Measurements from ENCODE around the gene IZUMO4.
"Not testable (repeated sequence)": the region's sequence is repeated elsewhere in the genome, so short reads cannot be mapped to it uniquely, and the experiment has no call there.

IZUMO4 gene

DNA sequence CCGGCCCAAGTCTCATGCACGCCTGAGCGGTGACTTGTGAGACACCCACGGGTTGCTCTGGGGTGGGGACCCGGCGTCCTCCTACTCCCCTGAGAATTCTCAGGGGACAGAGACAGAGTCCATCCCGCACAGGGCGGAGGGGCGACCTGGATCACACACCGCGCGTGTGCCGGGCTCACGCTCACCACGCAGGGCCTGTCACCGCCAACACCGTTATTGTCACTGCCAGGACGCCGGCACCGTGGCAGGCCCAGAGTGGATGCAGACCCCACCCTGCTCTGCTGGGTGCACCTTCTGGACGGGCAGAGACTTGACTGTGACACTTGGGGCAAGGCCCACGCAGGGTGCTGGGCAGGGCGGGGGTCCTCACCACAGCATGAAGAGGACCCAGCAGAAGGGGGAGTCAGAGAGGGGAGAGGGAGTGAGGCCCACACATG lies 16.8 kb upstream of the IZUMO4 start:
- H3K9me3 Mint-ChIP-seq = no peaks in the 10 kb centered on the region
- no peaks in the 10 kb centered on the region for H3K27me3 Mint-ChIP-seq
- peaks cover 94% of the 10 kb centered on the region for H3K36me3 Mint-ChIP-seq (ENCODE audit: insufficient read depth)
- peak overlapping the region; percentile 95 for H3K4me3 Mint-ChIP-seq
- H3K4me1 Mint-ChIP-seq = peaks cover 44% of the 10 kb centered on the region
- DNase-seq (ENCODE audit: low spot score in 2 of 2) (no peak), ATAC-seq (replicated peaks; ENCODE audit: extremely low read depth, poor library complexity, severe bottlenecking) (no peak)
- H3K27ac Mint-ChIP-seq (ENCODE audit: low read depth) = peak overlapping the region; percentile 98

DNA sequence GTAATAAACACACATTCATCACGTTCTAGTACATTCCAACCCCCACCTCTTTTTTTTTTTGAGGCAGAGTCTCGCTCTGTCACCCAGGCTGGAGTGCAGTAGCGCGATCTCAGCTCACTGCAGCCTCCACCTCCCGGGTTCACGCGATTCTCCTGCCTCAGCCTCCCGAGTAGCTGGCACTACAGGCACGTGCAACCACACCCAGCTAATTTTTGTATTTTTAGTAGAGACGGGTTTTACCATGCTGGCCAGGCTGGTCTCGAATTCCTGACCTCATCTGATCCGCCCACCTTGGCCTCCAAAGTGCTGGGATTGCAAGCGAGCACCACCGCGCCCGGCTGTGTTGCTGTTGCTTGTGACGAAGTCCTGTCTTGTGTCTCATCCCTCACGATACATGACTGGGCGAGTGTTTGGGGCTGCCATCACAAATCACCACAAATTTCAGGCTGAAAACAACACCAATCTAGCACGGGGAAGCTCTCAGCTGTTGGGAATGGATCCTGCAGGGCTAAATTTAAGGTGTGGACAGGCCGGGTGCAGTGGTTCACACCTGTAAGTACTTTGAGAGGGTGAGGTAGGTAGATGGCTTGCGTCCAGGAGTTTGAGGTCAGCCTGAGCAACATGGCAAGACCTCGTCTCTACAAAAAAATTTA lies 16.3 kb upstream of the IZUMO4 start:
- Mint-ChIP-seq H3K4me3 (peak overlapping the region; percentile 95), H3K9me3 (no peaks in the 10 kb centered on the region), H3K36me3 (ENCODE audit: insufficient read depth) (peaks cover 96% of the 10 kb centered on the region), H3K4me1 (peaks cover 49% of the 10 kb centered on the region), H3K27ac (ENCODE audit: low read depth) (peak overlapping the region; percentile 98), H3K27me3 (no peaks in the 10 kb centered on the region)
- DNase-seq (ENCODE audit: low spot score in 2 of 2) = no peak
- no peak for ATAC-seq (replicated peaks; ENCODE audit: extremely low read depth, poor library complexity, severe bottlenecking)

DNA sequence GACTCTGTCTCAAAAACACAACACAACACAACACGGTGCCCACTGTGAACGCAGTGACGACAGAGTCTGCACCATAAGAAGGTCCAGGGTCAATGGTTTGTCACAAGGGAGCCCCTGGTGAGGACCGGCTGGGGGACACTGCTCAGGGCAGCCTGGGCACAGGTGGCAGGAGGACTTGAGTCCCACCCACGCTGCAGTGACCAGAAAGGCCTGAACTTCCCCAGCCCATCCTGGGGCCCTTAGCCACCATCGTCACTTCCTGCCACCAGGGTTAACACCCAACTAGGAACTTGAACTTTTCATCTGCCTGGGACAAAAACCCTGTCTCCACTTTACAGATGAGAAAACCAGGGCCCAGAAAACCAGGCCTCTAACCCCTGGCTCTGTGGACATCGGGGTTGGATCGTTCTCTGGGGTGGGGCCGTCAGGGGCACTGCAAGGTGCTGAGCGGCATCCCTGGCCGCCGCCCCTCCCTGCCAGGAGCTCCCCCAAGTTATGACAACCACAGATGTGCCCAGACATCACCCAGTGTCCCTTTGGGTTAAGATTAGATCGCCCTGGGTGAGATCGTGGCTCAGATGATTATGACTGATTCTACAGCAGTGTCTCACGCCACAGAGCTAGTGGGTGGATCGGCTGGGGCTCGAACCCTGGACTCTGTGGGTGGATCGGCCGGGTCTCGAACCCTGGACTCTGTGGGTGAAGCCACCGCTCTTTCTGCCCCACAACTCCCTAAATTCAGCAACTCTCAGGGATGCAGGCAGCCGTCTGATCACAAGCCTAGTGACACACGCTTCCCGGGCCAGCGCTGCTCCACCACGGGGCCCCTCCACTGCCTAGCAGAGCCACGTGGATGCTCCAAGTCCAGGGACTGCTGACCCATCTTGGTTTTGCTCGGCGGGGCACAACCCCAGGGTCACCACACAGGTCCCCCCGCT lies 14.6 kb upstream of the IZUMO4 start:
- peak overlapping the region; percentile 98 for H3K27ac Mint-ChIP-seq (ENCODE audit: low read depth)
- H3K27me3 Mint-ChIP-seq = no peaks in the 10 kb centered on the region
- peaks cover 85% of the 10 kb centered on the region for H3K36me3 Mint-ChIP-seq (ENCODE audit: insufficient read depth)
- ATAC-seq (replicated peaks; ENCODE audit: extremely low read depth, poor library complexity, severe bottlenecking) (peak; percentile 52), DNase-seq (ENCODE audit: low spot score in 2 of 2) (peak; percentile 44 to 72)
- H3K4me3 Mint-ChIP-seq = peak overlapping the region; percentile 95
- H3K9me3 Mint-ChIP-seq = no peaks in the 10 kb centered on the region
- H3K4me1 Mint-ChIP-seq = peaks cover 59% of the 10 kb centered on the region

DNA sequence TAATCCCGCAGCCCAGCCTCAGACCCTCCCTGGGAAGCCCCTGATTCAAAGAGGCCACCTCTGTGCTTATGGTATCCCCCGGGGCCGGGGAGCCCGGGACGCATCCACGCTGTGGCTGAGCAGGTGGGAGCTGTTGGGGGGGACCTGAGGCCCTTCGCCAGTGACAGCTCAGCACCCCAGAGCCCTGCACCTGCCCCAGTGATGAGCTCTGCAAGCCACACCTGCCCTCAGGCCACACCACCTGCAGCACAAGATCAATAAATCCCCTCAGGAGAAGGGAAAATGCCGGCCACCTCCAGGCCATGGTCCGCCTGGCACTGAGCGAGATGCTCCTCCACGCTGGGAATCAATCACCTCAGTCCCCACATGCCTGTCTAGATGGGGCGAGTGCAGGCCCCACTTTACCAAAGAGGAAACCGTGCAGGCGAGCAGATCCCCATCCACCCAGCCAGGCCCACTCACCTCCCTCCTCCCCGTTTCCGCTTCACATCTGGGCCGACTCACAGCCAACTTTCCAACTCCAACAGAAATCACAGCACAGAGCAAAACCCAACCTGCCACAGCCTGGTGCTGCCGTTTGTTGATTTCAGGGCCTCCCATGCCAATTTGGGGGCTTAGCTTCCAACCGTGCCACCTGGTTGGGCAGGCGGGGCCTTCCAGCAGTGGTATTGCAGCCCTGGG lies 13.4 kb upstream of the IZUMO4 start:
- DNase-seq (ENCODE audit: low spot score in 2 of 2) (peak in 1 of 2 donors; percentile 73), ATAC-seq (replicated peaks; ENCODE audit: extremely low read depth, poor library complexity, severe bottlenecking) (peak; percentile 31)
- H3K9me3 Mint-ChIP-seq = no peaks in the 10 kb centered on the region
- peak overlapping the region; percentile 98 for H3K27ac Mint-ChIP-seq (ENCODE audit: low read depth)
- no peaks in the 10 kb centered on the region for H3K27me3 Mint-ChIP-seq
- peaks cover 71% of the 10 kb centered on the region for H3K4me1 Mint-ChIP-seq
- H3K4me3 Mint-ChIP-seq = peak overlapping the region; percentile 95
- H3K36me3 Mint-ChIP-seq (ENCODE audit: insufficient read depth) = peaks cover 73% of the 10 kb centered on the region

DNA sequence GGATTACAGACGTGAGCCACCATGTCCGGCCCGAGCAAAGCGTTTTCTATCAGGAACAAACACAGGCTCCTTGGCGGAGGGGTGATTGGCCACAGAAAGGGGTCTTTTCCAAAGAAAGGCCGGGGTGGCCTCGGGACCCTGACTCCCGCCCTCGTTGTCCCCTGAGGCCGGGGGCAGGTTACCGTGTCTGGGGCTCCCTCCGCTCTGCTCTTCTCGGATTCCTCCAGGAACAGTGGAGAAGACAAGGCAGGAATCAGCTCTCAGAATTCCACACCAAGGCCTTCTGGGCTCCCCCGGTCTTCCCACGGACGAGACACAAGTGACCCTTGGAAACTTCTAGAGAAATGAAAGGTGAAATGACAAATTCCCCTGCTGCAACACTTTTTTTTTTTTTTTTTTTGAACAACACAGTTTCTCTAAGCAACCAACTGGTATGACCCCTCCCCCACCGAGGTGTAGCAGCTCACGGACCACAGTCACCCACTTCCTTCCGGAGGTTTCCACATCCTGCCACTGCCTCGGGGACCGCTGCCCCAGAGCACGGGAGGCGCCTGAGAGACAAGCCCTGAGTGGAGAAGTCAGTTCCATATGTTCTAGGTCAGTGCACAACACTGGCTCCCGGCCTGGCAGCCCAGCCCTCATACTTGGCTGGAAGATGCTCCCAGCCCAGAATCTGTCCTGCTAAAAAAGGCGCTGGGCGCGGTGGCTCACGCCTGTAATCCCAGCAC lies 11.6 kb upstream of the IZUMO4 start:
- H3K27me3 Mint-ChIP-seq = no peaks in the 10 kb centered on the region
- H3K4me3 Mint-ChIP-seq = peak overlapping the region; percentile 95
- no peaks in the 10 kb centered on the region for H3K9me3 Mint-ChIP-seq
- H3K4me1 Mint-ChIP-seq = peaks cover 75% of the 10 kb centered on the region
- DNase-seq (ENCODE audit: low spot score in 2 of 2) (peak; percentile 81 to 95), ATAC-seq (replicated peaks; ENCODE audit: extremely low read depth, poor library complexity, severe bottlenecking) (peak; percentile 66)
- peaks cover 59% of the 10 kb centered on the region for H3K36me3 Mint-ChIP-seq (ENCODE audit: insufficient read depth)
- peak overlapping the region; percentile 98 for H3K27ac Mint-ChIP-seq (ENCODE audit: low read depth)

DNA sequence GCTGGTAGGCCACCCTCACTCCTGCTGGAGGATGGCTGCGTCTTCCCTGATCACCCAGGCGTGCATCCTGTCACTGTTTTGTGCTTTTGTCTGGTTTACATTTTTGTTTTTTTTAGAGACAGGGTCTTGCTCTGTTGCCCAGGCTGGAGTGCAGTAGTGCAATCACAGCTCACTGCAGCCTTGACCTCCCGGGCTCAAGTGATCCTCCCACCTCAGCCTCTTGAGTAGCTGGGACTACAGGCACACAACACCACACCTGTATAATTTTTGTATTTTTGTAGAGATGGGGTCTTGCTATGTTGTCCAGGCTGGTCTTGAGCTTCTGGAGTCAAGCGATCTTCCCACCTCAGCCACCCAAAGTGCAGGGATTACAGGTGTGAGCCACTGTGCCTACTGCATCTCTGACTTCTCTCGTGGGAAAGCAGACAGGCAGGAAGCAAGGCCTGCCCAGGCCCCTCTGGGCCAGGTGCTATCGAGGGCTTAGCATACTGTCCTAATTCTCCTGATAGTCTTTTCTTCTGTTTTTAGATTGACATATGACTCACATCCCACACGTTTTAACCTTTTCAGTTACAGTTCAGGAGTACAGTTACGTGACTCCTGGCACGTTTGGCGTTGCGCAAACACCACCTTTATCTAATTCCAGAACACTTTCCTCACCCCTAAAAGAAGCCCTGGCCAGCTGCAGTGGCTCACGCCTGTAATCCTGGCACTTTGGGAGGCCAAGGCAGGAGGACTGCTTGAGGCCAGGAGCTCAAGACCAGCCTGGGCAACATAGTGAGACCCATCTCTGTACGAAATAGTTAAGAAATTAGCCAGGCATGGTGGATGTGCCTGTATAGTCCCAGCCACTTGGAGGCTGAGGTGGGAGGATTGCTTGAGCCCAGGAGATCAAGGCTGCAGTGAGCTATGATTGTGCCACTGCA lies 9.8 kb upstream of the IZUMO4 start:
- DNase-seq (ENCODE audit: low spot score in 2 of 2); H3K9me3 Mint-ChIP-seq; H3K27me3 Mint-ChIP-seq; ATAC-seq (replicated peaks; ENCODE audit: extremely low read depth, poor library complexity, severe bottlenecking): not testable (repeated sequence)
- Mint-ChIP-seq H3K36me3 (ENCODE audit: insufficient read depth) (peaks cover 44% of the 10 kb centered on the region), H3K27ac (ENCODE audit: low read depth) (peak overlapping the region; percentile 98), H3K4me3 (peak overlapping the region; percentile 95), H3K4me1 (peaks cover 70% of the 10 kb centered on the region)

DNA sequence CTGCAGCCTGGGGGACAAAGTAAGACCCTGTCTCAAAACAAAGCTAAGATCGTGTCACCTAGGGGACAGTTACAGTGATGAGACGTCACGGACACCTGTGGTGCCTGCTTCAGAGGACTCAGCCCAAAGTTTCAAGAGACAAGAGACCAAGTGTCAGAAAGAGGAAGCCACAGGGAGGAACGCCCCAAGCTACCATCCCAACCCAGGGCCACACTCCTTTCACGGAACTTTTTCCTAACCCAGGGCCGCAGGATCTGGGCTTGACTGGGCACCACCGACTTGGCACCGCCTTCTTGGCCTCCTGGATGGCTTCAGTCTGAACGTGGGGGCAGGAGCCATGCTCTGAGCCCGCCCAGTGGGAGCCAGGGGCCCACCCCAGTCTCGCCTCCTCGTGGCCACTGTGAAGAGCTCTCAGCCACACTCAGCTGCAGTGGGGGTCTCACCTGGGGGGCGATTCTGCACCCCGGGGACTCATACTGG lies 9.1 kb upstream of the IZUMO4 start:
- Mint-ChIP-seq H3K4me3 (peak overlapping the region; percentile 95), H3K36me3 (ENCODE audit: insufficient read depth) (peaks cover 41% of the 10 kb centered on the region), H3K4me1 (peaks cover 63% of the 10 kb centered on the region), H3K27me3 (no peaks in the 10 kb centered on the region), H3K27ac (ENCODE audit: low read depth) (peak overlapping the region; percentile 98), H3K9me3 (no peaks in the 10 kb centered on the region)
- ATAC-seq (replicated peaks; ENCODE audit: extremely low read depth, poor library complexity, severe bottlenecking) (peak; percentile 22), DNase-seq (ENCODE audit: low spot score in 2 of 2) (no peak)

DNA sequence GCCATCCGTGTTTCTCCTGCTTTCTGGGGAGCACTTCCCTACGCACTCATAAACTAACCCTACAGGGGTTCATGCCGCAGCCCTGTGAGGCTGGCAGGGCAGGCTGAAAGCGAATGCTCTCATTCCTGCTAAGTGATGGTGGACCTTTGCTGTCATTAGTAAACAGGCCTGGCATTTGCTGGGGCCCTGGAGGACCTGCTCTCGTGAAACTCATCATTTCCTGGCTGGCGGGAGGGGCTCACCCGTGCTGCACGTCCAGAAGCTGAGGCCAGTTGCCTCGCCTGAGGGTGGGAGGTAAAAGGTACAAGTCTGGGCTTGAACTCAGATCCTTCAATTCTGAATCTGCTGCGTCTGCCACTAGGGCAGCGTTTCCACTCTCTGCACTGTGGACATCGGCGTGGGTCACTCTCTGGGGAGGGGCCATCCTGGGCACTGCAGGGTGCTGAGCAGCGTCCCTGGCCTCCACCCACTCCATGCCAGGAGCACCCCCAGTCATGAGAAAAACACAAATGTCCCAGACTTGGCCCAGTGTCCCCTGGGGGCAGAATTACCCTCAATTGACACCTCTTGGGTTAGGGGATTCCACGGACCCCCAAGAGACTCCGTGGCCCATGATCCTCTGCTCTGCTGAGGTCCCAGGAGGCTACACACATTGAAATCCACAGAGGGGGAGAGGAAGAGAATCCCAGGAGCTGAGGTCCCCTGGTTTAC lies 7.6 kb upstream of the IZUMO4 start:
- no peak for DNase-seq (ENCODE audit: low spot score in 2 of 2)
- H3K27ac Mint-ChIP-seq (ENCODE audit: low read depth) = peak overlapping the region; percentile 55
- ATAC-seq (replicated peaks; ENCODE audit: extremely low read depth, poor library complexity, severe bottlenecking) = no peak
- H3K9me3 Mint-ChIP-seq = no peaks in the 10 kb centered on the region
- H3K36me3 Mint-ChIP-seq (ENCODE audit: insufficient read depth) = peaks cover 32% of the 10 kb centered on the region
- peak overlapping the region; percentile 95 for H3K4me3 Mint-ChIP-seq
- H3K27me3 Mint-ChIP-seq = no peaks in the 10 kb centered on the region
- peaks cover 62% of the 10 kb centered on the region for H3K4me1 Mint-ChIP-seq

DNA sequence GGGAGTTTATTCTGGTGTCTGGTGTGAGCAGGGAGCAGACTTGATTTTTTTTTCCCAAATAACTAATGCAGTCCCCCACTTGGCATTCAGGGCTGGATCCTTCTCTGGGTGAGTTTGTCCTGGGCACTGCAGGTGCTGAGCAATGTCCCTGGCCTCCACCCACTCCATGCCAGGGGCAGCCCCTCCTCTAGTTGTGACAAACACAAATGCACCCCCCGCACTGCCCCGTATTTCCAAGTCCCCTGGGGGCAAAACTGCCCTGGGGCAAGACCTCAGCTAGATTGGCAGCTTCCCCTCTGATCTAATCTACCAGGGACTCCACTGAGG lies 7.0 kb upstream of the IZUMO4 start:
- Mint-ChIP-seq H3K27ac (ENCODE audit: low read depth) (peak overlapping the region; percentile 85), H3K36me3 (ENCODE audit: insufficient read depth) (peaks cover 28% of the 10 kb centered on the region), H3K4me1 (peaks cover 67% of the 10 kb centered on the region), H3K27me3 (no peaks in the 10 kb centered on the region), H3K9me3 (no peaks in the 10 kb centered on the region), H3K4me3 (peak overlapping the region; percentile 95)
- DNase-seq (ENCODE audit: low spot score in 2 of 2) (no peak), ATAC-seq (replicated peaks; ENCODE audit: extremely low read depth, poor library complexity, severe bottlenecking) (no peak)

DNA sequence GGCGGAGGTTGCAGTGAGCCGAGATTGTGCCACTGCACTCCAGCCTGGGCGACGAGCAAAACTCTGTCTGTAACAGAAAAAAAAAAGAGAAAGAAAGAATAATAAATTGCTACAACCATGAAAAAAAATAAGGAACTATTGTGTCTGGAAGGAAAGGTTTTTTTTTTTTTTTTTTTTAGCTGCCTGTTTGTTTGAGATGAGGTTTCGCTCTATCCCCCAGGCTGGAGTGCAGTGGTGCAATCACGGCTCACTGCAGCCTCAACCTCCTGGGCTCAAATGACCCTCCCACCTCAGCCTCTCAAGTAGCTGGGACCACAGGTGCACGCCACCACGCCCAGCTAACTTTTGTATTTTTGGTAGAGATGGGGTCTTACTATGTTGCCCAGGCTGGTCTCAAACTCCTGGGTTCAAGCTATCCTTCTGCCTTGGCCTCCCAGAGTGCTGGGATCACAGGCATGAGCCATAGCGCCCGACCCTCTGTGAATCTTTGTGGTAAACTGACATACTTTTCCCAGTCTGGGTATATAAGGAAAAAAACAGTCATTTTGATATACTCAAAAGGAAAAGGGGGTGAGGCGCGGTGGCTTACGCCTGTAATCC lies 4.7 kb upstream of the IZUMO4 start:
- H3K9me3 Mint-ChIP-seq; ATAC-seq (replicated peaks; ENCODE audit: extremely low read depth, poor library complexity, severe bottlenecking); H3K27me3 Mint-ChIP-seq; H3K27ac Mint-ChIP-seq (ENCODE audit: low read depth); DNase-seq (ENCODE audit: low spot score in 2 of 2): not testable (repeated sequence)
- H3K4me1 Mint-ChIP-seq = peaks cover 69% of the 10 kb centered on the region
- peak overlapping the region; percentile 6 for H3K4me3 Mint-ChIP-seq
- peaks cover 34% of the 10 kb centered on the region for H3K36me3 Mint-ChIP-seq (ENCODE audit: insufficient read depth)
